Esophagus muscularis mucosa (tissue), 4 donors: ENCODE measurements around the gene VKORC1L1.

ENCODE experiments used
- CTCF ChIP-seq, 3 experiments: fragments of 200-600 bp in 2 of 3; fragments of 450-650 bp in 1 of 3; sonication (generic) in 2 of 3; IDR thresholded peaks; one replicate each; pipeline ENCODE4 v1.5.1; 2017 to 2019; ENCODE audit warnings: antibody characterized with exemption in 3 of 3, mild to moderate bottlenecking in 2 of 3, moderate library complexity in 1 of 3
- EP300 ChIP-seq: sonication (generic); formaldehyde crosslinking; IDR thresholded peaks from one replicate; pipeline ENCODE4 v1.6.1; 2017; ENCODE audit warnings: antibody characterized with exemption
- POLR2A ChIP-seq: fragments of 450-650 bp; IDR thresholded peaks from one replicate; pipeline ENCODE4 v1.6.1; 2017; ENCODE audit warnings: antibody characterized with exemption, moderate library complexity, mild to moderate bottlenecking, low read depth

- TF ChIP-seq CTCF (IDR thresholded peaks at IDR 0.05) (no peak), POLR2A (no peak), EP300 (no peak)
Measured at GRCh38 chr7:65974876-65975275, 102.0 kb downstream of the VKORC1L1 start.
